Testis (tissue), 2 donors: ENCODE results near the gene KRT28.

Source experiments
- POLR2A ChIP-seq: fragments of 450-650 bp; IDR thresholded peaks from one replicate; pipeline ENCODE4 v1.6.1; 2017; ENCODE audit warnings: antibody characterized with exemption, mild to moderate bottlenecking, moderate library complexity
- TF ChIP-seq, protein P1 (sequence below), 3 experiments: fragments of 450-650 bp in 2 of 3; fragments of 200-600 bp in 1 of 3; sonication (generic) in 1 of 3; IDR thresholded peaks; one replicate each; pipeline ENCODE4 v1.5.1; 2016 to 2019; ENCODE audit warnings: antibody characterized with exemption in 3 of 3, mild to moderate bottlenecking in 2 of 3, moderate library complexity in 1 of 3

DNA sequence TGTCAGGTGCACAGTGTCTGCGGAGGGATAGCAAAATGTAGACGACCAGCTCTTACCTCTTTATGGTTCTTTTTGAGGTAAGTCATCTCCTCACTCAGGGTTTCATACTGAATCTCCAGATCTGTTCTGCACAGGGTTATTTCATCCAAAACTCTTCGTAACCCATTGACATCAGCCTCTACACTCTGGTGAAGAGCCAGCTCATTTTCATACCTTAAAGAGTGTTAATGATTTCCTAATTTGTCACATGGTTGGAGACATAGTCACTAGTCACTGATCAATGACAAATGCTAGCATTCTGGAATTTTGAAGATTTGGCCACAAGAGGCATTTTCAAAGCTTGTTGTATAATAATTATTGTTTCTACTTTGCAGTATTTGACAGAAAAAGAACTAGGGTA is 46.0 kb downstream of the KRT28 start:
- TF ChIP-seq, protein P1, sequence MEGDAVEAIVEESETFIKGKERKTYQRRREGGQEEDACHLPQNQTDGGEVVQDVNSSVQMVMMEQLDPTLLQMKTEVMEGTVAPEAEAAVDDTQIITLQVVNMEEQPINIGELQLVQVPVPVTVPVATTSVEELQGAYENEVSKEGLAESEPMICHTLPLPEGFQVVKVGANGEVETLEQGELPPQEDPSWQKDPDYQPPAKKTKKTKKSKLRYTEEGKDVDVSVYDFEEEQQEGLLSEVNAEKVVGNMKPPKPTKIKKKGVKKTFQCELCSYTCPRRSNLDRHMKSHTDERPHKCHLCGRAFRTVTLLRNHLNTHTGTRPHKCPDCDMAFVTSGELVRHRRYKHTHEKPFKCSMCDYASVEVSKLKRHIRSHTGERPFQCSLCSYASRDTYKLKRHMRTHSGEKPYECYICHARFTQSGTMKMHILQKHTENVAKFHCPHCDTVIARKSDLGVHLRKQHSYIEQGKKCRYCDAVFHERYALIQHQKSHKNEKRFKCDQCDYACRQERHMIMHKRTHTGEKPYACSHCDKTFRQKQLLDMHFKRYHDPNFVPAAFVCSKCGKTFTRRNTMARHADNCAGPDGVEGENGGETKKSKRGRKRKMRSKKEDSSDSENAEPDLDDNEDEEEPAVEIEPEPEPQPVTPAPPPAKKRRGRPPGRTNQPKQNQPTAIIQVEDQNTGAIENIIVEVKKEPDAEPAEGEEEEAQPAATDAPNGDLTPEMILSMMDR (IDR thresholded peaks at IDR 0.05), result no peak
- TF ChIP-seq POLR2A, result no peak
